Measurements from ENCODE around the gene PRDM15.

PRDM15 gene

GRCh38 chr21:41848958-41849580 is 30.1 kb downstream of the PRDM15 start:
- CTCF ChIA-PET: interaction anchor here (1.0 to 2.5 kb wide), 2 partner anchors 12 to 33 kb away, joined by 3 to 7 read pairs; no protein-coding TSS in a partner anchor
- POLR2A ChIA-PET: no interaction called here
- TF ChIP-seq, protein P1, sequence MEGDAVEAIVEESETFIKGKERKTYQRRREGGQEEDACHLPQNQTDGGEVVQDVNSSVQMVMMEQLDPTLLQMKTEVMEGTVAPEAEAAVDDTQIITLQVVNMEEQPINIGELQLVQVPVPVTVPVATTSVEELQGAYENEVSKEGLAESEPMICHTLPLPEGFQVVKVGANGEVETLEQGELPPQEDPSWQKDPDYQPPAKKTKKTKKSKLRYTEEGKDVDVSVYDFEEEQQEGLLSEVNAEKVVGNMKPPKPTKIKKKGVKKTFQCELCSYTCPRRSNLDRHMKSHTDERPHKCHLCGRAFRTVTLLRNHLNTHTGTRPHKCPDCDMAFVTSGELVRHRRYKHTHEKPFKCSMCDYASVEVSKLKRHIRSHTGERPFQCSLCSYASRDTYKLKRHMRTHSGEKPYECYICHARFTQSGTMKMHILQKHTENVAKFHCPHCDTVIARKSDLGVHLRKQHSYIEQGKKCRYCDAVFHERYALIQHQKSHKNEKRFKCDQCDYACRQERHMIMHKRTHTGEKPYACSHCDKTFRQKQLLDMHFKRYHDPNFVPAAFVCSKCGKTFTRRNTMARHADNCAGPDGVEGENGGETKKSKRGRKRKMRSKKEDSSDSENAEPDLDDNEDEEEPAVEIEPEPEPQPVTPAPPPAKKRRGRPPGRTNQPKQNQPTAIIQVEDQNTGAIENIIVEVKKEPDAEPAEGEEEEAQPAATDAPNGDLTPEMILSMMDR (IDR thresholded peaks at IDR 0.05; ENCODE audit: control extremely low read depth, extremely low read depth, low read depth, missing control alignments): no peak
- no peak for DNase-seq (ENCODE audit: extremely low spot score)

DNA sequence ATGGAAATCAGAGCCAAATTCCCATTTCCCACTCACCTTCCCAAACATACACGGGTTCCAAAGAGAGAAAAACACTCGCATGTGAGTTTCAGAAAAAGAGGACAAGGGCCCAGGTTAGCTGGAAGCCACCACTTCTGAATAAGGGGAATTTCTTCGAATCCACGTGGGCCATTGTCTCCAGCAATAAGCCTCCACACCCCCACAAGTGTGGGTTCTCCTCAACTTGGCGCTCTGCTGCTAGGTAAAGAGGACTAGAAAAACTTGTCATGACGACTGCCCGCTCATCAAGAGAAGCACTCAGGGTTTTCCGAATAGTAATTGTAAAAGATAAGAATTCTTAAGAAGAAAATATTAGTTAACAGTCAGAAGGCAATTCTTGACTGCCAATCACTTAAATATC is 30.6 kb downstream of the PRDM15 start:
- POLR2A ChIA-PET: no interaction called here
- no peak for DNase-seq (ENCODE audit: extremely low spot score)
- CTCF ChIA-PET: interaction anchor here (1.0 to 2.5 kb wide), 2 partner anchors 11 to 32 kb away, joined by 3 to 7 read pairs; no protein-coding TSS in a partner anchor
- TF ChIP-seq, protein P1 (IDR thresholded peaks at IDR 0.05; ENCODE audit: control extremely low read depth, extremely low read depth, low read depth, missing control alignments): no peak

DNA sequence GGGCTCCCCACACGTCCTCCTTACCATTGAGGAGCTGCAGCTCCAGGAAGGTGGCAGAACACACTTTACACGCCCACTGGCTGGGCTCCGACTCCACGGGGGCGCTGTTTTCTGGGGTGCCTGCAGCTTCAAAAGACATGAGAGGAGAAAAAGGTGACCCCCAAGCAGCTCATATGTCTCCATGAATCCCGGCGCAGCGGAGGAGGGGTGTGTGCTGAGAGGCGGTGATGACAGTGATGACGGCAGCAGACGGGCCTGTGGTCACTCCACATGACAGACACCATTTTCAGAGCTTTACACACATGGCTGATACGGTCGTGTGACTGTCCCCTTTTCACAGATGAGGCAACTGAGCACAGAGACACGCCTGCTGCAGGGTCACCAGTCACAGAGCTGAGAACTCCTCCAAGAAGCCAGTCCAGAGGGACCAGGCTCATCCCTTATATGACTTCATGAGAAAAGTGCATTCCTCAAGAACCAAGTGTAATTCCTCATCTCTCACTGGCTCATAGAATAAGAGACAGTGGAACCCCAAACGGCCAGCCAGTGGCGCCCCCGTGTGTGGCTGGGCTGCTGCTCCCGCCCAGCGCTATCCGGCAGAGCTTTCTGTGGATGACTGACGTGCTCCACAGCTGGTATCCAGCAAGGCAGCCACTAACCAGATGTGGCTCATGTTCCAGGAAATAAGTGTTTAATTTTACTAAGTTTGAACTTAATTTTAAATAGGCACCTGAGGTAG is 31.9 kb downstream of the PRDM15 start:
- ChIA-PET POLR2A (no interaction called here), CTCF (interaction anchor here (1.5 to 2.5 kb wide), 3 partner anchors 10 to 270 kb away, joined by 3 to 7 read pairs (median 5); no protein-coding TSS in a partner anchor)
- DNase-seq (ENCODE audit: extremely low spot score): no peak
- TF ChIP-seq, protein P1 (IDR thresholded peaks at IDR 0.05; ENCODE audit: control extremely low read depth, extremely low read depth, low read depth, missing control alignments): no peak

- ChIA-PET CTCF (interaction anchor here (1.4 to 2.5 kb wide), 4 partner anchors 9 to 271 kb away, joined by 3 to 7 read pairs (median 5); no protein-coding TSS in a partner anchor), POLR2A (interaction anchor here (0.6 kb wide), 1 partner anchor 156 kb away, joined by 3 read pairs; no protein-coding TSS in a partner anchor)
- TF ChIP-seq, protein P1 (IDR thresholded peaks at IDR 0.05; ENCODE audit: control extremely low read depth, extremely low read depth, low read depth, missing control alignments): no peak
- DNase-seq (ENCODE audit: extremely low spot score): no peak
These were observed 32.6 kb downstream of the PRDM15 start for GRCh38 chr21:41846536-41846935.

DNA sequence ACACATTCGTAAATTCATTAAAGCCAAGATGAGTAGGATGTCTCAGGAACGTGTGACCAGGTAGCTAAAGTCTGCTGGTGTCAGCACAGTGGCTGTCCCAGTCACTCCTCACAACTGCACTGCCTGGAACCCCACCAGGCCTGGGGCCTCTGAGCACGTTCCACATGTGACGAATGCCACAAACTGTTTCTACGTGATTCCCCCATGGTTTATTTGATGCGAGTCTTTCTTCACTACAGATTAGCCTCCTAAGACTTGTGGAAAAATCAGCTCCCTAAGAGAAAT is 33.2 kb downstream of the PRDM15 start:
- DNase-seq (ENCODE audit: extremely low spot score): no peak
- POLR2A ChIA-PET: no interaction called here
- CTCF ChIA-PET: interaction anchor here (1.4 to 1.5 kb wide), 3 partner anchors 12 to 271 kb away, joined by 3 to 5 read pairs (median 5); no protein-coding TSS in a partner anchor
- TF ChIP-seq, protein P1 (IDR thresholded peaks at IDR 0.05; ENCODE audit: control extremely low read depth, extremely low read depth, low read depth, missing control alignments): no peak

DNA sequence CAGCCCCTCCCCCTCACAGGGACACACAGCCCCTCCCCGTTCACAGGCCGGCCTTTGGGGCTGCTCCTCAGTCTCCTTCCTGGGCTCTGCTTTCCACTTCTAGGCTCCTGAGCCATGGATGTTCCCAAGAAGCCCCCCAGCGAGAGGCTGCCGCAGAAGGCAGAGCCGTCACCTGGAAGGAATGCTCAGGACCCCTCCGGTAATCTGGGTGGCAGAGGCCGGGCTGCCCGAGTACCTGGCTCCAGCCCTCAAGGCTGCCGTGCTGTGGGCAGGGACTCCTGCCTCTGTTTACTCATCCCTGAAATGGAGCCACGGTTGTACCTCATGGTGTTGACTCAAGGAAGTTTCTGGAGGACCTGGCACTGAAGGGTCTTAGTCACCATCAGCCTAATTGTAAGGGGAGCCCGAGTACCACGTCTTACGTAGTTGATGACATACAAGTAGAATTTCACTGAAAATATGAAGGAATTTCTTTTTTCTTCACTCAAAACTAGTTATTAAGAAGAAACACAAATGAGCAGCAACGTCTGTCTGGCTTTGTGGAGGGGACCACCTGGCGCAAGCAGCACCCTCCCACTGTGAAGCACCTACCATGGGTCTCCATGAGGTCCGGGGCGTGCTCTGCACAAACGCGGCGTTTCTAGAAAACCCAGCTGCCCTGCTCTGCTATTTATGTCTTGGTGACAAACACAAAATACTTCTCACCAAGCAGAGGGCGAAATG is 33.7 kb downstream of the PRDM15 start:
- TF ChIP-seq, protein P1 (IDR thresholded peaks at IDR 0.05; ENCODE audit: control extremely low read depth, extremely low read depth, low read depth, missing control alignments): no peak
- ChIA-PET POLR2A (no interaction called here), CTCF (interaction anchor here (1.4 to 1.5 kb wide), 3 partner anchors 12 to 272 kb away, joined by 3 to 5 read pairs (median 5); no protein-coding TSS in a partner anchor)
- DNase-seq (ENCODE audit: extremely low spot score): no peak
